ENCODE results near the gene GBE1.
"Not testable (repeated sequence)": the region's sequence is repeated elsewhere in the genome, so short reads cannot be mapped to it uniquely, and the experiment has no call there.

The GBE1 gene

DNA sequence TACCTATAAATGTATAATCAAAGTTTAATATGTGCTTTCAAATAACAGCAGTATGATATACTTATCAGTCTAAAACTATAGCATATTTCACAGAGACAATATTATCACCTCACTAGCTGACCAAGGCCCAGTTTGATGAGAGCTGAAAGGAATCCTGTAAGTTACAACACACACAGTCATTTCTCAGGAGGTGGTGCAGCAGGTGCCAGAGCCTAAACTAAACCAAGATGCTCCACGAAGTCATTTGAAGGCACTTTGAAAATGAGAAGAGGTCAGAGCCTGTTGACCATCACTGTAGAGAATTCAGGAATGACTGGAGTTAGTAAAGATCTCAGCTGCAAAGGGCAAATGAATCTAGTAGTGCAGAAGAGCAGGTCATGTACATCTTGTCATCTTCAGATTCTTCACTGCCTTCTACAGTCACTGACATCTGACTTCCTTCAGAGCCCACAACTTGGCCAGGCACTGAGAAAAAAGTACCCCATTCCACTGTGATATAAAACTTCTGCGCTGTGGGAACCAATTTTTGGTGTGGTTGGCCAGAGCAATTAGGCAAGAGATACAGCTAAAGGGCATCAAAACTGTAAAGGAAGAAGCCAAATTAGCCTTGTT lies 7.9 kb downstream of the GBE1 start:
- no peak for DNase-seq (ENCODE audit: low read depth in 2 of 2)

DNA sequence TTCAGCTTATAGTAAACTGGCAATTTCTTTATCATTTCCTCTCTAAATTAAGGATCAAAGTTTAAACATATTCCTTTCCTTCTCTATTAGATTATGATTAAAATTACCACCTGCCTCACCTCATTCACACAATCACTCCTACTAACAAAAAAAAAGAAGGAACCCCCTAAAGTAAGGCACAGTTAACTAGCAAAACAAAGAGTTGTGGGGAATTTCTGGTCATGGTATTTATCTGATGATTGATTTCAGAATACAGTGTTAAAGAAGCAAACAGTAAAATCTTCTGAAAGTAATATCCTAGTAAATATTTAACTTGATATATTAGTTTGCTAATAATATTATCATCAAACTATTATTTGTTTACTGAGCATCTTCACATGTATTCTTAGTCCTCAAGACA lies 8.8 kb downstream of the GBE1 start:
- no peak for DNase-seq (ENCODE audit: low read depth in 2 of 2)

DNA sequence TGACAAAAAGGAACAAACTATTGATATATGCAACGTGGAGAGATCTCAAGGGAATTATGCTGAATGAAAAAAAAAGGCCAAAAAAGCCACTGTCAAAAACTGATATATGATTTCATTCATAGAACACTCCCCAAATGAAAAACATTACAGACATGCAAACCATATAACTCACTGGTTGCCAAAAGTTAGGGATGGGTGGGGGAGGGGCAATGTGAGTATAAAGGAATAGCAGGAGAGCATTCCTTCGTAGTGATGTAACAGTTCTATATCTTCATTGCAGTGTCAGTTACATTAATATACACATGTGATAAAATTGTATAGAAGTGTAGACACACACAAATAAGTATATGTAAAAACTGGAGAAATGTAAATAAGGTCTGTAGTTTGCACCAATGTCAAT lies 12.2 kb downstream of the GBE1 start:
- no peak for DNase-seq (ENCODE audit: low read depth in 2 of 2)

DNA sequence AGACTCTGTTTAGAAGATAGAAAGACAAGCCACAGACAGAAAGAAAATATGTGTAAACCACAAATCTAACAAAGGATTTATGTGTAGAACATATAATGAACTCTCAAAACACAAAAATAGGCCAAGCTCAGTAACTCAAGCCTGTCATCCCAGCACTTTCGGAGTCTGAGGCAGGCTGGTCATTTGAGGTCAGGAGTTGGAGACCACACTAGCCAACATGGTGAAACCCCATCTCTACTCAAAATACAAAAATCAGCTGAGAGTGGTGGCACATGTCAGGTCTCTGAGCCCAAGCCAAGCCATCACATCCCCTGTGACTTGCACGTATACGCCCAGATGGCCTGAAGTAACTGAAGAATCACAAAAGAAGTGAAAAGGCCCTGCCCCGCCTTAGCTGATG lies 14.2 kb downstream of the GBE1 start:
- DNase-seq (ENCODE audit: low read depth in 2 of 2): not testable (repeated sequence)

DNA sequence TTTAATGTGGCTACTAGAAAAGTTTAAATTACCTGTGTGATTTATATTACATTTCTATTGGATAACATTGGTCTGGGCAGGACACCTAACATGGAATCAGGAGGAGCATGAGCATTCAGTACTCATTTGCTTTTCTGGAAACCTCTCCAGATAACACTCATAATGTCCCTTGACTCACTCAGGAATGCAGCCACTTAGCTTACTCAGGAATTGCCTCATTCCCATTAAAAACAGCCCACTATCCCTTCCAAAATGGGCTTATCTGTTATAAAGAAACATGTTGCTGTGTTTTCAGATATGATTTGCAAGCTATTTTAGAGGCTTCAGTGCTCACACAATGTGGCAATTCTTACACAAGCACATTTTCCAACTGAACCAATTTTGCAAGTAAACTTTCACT lies 17.1 kb downstream of the GBE1 start:
- no peak for DNase-seq (ENCODE audit: low read depth in 2 of 2)

DNA sequence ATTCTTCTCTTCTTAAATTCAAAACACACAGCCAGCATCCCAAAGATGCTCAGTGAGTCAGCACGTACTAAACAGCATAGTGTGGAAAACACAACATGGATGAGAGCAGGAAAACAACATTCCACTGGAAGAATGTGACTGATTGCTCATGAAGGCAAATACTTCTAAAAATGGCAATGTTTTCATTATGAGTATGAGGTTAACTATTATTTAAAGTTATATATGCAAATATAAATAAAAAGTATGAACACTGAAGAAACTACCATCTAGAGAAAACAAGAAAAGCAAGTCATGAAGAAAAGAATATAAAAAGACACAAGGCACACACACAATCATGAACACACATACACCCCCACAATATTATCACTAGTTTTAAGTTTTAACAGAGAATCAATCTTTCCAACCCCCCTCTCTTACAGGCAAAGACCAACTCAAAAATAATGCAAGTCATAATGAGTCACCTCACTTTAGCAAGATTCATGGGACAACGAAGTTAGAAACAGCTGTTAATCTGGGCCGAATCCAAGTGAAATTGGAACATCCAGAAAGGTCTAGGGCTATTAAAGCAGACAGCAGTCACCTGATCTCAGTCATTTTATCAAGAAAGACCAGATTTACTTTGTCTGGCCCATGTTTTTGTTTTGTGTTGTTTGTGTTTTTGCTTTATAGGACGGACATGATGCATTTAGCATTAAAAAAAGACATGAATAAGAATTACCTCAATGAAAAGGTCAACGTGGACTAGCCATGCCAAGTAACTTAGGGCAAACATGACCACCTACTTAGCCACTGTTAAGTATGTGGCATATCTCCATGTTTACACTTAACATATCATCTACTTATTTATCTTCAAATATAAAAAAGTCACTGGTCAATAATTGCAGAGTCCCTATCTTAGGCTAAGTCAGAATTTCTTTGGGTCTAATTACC lies 18.1 kb downstream of the GBE1 start:
- no peak for DNase-seq (ENCODE audit: low read depth in 2 of 2)

DNA sequence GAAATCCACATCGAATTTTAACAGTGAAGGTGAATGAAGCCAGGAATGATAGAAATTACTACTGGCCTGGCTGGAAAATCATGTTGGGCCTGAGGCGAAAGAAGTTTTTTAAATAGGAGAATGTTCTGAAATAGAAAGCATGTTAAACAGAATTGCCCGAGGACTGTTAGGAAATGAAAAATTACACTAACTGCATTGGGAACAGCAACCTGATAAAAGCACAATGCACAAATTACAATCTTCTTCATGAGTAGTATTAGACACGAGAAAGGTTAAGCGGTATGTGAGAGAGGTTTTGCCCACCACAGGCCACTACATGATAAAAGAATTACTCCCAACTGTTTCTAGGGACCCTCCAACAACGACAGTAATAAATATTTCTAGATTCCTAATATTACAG lies 18.9 kb downstream of the GBE1 start:
- DNase-seq (ENCODE audit: low read depth in 2 of 2): no peak

DNA sequence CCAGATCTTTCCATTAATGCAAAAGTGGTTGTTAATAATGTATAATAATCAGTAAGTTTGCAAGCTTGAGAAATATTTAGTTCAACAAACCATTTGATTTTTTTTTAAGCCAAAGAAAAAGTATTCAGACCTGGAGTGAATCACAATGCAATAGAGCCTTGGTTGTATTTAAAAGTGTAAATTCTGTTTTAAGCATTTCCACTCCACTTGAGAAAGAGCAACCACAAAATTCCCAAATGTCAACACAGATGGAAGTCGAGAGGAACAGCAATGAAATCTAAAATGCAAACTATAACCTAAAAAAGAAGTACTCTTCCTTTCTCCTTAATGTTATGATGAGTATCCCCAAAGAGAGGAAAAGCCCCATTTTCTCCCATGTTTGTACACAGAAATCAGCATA lies 20.2 kb downstream of the GBE1 start:
- DNase-seq (ENCODE audit: low read depth in 2 of 2): no peak

DNA sequence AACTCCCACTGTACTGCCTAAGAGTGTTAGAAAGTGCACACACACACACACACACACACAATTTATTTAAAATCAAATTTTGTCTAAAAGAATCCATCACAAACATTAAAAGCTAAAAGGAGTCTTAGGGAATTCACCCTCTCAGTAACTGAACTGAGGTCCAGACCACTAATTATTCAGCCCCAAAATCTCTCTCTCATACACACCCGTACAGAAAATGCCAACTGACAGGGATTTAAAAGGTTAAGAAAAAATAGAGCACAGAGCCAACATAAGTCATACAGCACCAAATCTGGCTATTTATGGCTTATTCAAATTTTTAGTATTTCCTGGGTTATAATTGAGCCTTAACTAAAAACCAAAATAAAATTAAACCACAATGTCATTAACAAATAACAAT lies 20.7 kb downstream of the GBE1 start:
- DNase-seq (ENCODE audit: low read depth in 2 of 2): no peak

DNA sequence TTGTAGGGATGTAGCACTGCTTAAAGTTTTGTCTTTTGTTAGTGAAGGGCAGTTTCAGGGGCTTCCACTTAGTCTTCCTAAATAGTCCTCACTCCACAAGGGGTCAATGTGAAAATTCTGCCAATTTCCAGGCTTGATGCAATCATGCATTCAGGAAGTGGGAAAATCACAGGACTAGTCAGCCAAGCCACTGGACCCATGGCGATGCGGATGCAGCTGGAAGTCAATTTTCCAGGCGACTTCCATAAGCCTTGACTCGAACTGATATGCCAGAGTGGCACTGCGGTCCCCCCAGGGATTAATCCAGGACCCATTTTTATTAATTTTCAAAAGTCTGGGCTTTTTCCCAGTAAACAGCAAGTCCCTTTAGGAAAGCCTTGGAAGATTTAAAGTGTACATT lies 26.1 kb downstream of the GBE1 start:
- no peak for DNase-seq (ENCODE audit: low read depth in 2 of 2)

DNA sequence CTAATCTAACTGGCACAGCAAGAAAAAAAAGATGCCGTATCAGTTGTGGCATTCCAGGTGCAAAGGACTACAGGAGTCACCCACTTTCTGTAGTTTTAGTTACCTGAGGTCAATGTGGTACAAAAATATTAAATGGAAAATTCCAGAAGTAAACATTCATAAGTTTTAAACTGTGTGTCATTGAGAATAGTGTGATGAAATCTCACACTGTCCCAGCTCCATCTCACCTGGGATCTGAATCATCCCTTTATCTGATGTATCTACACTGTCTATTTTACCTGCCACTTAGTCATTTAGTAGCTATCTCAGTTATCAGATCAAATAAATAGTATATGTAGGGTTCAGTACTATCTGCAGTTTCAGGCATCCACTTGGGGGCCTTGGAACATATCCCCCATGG lies 26.7 kb downstream of the GBE1 start:
- DNase-seq (ENCODE audit: low read depth in 2 of 2): no peak

DNA sequence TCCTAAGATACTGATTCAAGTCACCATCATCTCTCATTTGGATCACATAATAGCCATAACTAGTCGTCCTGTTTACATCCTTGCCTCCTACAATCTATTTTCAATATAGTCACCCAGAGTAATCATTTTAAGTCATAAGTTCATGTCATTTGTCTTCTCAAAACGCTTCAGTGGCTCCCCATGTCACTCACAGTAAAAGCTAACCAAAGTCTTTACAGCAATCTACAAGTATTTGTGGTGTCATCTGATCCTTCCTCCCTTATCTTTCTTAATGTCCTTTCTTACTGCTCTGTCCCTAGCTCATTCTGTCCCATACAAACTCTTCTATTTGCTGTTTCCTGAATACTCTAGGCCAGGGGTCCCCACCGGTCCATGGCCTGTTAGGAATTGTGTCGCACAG lies 28.8 kb downstream of the GBE1 start:
- DNase-seq (ENCODE audit: low read depth in 2 of 2): no peak

DNA sequence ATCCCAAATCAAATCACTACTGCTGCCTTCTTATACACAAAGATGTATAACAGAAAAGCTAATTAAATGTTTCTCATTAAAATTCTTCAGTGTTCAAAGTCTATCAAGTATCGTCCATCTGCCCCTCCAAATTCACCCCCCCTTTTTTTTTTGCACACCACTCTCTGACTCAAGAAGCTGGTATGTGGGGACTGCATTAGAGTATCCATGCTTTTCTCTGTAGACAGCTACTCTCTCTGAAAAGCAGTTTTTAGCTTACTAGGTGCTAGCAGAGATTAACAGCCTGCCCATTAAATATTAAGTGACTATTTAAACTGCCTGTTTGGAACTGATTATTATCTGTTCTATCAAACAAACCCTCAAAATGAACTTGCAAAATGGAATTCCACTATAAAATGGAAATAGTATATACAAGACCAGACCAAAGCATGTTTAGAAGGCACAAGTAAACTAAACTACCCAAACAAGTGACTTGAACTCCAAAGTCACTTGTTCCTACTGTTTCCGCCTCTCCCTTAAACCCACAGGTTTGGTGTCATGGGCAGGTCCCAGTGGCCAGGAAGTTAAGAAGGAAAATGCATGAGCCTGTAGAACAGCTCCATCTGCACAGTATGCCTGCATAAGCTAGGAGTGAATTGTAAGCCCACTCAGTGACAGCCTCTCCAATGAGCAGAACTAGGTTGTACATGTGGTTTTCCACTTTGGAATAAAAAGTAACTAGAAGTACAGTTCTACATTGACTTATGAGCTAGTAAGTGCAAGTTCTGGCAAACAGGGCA lies 32.5 kb downstream of the GBE1 start:
- no peak for DNase-seq (ENCODE audit: low read depth in 2 of 2)

DNA sequence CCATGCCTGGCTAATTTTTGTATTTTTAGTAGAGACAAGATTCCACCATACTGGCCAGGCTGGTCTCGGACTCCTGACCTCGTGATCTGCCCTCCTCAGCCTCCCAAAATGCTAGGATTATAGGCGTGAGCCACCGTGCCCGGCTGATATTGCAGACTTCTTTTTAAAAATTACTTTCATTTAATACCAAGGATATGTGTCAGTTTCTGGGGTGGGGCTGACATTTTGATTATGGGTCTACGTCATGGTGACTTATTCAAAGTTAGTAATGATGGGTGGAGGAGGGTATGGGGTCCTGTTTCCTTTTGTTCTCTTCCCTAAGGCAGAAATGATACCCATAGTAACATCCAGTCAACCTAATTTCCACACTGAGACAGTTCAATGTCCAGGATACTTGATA lies 34.7 kb downstream of the GBE1 start:
- no peak for DNase-seq (ENCODE audit: low read depth in 2 of 2)

DNA sequence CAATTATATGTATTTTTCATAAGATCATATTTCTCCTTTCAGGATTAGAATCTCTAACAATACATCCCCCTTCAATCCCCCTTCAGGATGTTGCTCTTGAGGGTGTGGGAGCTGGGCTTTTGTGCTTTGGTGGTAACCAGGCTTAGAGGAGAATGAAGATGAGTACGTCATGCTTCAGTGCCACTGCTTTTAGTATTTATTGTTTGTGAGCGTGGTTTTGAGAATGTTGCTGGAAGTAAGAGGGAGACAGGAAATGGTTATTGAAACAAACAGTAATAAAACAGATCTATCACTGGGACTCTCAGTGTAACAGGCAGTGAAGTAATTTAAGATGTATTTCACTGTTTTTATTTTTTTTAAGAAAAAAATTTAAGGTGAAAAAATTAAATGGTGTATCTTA lies 35.3 kb downstream of the GBE1 start:
- DNase-seq (ENCODE audit: low read depth in 2 of 2): no peak

DNA sequence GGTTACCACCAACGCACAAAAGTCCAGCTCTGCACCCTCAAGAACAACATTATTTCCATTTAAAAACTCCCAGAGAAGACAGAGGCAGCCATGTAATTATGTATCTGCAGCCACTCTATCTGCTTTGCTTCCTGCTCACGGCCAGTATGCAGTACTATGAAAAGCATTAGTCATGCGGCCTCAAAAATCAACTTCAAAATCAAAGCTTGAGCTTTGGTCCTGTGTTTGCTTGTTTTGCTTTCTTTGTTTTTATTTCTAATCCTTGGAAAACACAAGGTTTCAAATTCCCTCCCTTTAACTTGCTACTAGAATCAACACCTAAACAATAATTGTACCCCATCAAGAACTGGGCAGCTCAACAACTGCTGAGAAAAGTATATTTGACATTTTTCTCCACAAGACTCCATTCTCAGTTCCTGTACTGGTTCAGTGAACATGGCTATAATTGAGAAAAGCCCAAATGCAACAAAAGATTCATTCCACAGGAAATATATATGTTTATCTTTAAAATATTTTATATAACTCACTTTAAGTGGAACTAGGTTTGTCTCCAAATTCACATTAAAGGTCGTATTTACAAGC lies 37.6 kb downstream of the GBE1 start:
- DNase-seq (ENCODE audit: low read depth in 2 of 2): no peak

DNA sequence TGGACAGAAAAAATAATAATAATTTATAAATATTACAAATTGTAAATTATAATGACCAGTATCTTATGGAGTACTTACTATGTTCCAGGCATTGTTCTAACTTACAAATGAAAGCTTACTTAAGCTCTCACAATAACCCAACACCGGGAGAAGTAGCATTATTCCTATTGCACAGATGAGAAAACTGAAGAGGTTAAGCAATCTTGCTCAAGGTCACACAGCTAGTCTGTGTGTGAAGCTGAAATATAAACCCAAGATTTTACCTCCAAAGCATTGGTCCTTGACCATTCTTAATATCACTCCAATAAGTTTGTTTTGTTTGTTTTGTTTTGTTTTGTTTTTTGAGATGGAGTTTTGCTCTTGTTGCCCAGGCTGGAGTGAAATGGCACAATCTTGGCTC lies 43.1 kb downstream of the GBE1 start:
- DNase-seq (ENCODE audit: low read depth in 2 of 2): no peak

DNA sequence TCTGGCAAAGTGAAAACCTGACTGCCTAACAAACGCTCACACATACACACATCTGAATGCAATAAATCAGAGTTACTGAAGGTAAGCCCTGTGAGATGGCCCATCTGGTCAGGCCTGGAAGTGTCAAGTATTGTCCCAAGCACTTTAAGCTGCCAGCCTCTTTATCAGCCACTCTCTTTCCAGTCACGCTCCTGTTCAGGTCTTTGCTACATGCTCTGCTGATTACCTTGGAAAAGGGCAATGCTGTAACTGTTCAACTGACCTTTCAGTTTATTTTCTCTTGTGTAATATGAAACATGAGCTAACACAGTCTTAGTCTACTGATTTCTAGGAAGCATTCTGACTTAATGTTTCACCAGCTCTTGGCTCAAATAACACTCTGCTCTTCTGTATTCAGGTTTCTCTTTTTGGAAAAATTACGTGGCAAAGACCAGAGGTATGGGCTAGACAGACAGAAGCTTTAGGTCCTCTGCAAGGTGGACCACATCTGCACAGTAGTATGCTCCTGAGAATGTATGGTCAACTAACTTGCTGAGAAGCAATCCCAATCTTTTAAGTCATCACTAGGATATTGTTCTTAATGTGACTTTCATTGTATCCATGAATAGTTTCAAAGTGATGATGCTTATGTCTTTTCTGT lies 44.5 kb downstream of the GBE1 start:
- DNase-seq (ENCODE audit: low read depth in 2 of 2): no peak

DNA sequence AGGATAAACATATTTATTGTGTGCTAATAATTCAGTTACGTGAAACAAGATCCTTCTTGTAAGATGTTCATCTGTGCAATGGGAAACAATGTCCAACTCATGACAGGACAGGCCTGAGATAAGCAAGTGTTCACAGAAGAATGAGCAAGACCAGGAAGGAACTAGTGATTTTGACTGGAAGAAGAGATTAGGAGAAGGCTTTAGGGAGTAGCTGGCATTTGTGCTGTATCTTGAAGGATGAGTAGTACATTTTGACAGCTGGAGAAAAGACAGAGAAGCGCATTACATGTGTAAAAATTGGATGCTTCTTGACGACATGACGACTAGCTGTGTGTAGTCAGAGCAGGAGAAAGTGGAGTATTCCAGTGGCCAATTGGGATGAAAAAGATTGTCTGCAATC lies 48.4 kb downstream of the GBE1 start:
- DNase-seq (ENCODE audit: low read depth in 2 of 2): no peak

DNA sequence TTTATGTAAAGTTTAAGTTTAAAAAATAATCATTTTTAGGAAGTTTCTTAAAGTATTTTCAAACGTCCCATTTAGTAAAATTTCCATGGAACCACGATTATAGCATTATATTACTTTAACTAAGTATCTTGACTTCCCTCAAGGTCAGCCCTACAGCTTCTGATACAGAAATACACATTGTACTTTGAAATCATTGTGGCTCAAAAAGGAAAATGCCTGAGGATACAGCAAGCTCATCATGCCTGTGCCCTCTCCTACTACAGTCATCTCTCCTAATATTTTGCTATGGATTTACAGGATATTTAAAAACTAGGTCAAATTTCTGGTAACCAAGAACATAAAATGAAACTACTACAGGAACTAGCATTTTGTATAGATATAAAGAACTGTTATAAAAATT lies 51.8 kb downstream of the GBE1 start:
- DNase-seq (ENCODE audit: low read depth in 2 of 2): no peak

DNA sequence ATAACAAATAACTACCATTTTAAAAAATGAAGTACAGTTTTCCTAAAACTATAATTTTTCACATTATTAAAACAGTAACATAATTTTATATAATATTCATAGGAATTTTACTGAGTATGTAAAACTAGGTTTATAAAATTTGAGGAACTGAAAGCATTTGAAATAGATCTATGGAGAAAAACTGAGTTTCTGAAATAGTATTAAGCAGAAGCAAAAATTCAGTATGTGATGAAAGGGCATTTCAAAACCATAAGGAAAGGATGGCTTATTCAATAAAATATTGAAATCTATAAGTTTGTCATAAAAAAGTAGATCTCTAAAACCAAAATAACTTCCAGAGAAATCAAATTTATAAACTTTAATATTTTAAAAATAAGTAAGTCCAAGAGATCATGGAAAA lies 53.4 kb downstream of the GBE1 start:
- no peak for DNase-seq (ENCODE audit: low read depth in 2 of 2)

DNA sequence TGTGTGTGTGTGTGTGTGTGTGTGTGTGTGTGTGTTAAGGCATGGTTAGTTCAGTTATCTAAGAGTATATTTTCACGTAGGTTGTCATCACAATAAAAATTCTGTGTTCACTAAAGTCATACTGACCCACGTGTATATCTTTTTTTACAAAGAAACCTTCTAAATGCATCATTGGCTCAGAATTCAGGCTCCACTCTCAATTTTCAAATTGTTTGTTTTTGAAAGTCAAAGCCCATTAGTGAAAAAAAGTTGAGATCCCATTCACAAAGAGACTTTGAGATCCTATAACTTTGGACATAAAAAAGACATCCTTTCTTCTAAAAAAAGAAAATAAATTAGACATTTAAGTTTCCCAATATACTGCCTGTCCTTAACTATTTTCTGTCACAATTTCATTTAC lies 59.3 kb downstream of the GBE1 start:
- no peak for DNase-seq (ENCODE audit: low read depth in 2 of 2)

All from stimulated activated CD8-positive, alpha-beta memory T cell treated with anti-CD3 and anti-CD28 coated beads, Interleukin-15, amount 100 ng/mL, for 4 hours (primary cell).